Lung (tissue), 12 donors: ENCODE measurements around the gene DLX5. TPM values are rescaled to one million over a fixed set of nuclear protein-coding genes. Genes with fewer than 3 reads are reported as not detected.

Experiments used
- ATAC-seq: fragments of 200-7000 bp; cut with Tn5 transposase; one replicate; pipeline ENCODE4 v1.9.1; 2020; ENCODE audit warnings: moderate number of reproducible peaks; ENCODE audit not compliant: insufficient read depth, low FRiP score
- DNase-seq, 3 donors: peaks; one replicate each; pipeline ENCODE4 v3.0.0-alpha.2; 2013 to 2017
- H3K27ac ChIP-seq, 2 donors: one replicate each; pipeline ENCODE4 v1.5.1; 2013; ENCODE audit warnings: mild to moderate bottlenecking in 2 of 2, moderate library complexity in 2 of 2, control low read depth in 1 of 2, inconsistent platforms in 1 of 2, low read depth in 1 of 2, low read length in 1 of 2
- H3K27me3 ChIP-seq, 3 donors: one replicate each; pipeline ENCODE4 v1.5.1; 2013; ENCODE audit warnings: low read length in 2 of 3; ENCODE audit not compliant: control insufficient read depth in 3 of 3, insufficient read depth in 3 of 3
- H3K36me3 ChIP-seq, 4 donors: one replicate each; pipeline ENCODE4 v1.5.1; 2013; ENCODE audit warnings: low read length in 4 of 4, mild to moderate bottlenecking in 1 of 4, moderate library complexity in 1 of 4; ENCODE audit not compliant: control insufficient read depth in 4 of 4, insufficient read depth in 4 of 4
- H3K4me1 ChIP-seq, 5 donors: one replicate each; pipeline ENCODE4 v1.5.1; 2013; ENCODE audit warnings: low read length in 5 of 5, mild to moderate bottlenecking in 2 of 5, moderate library complexity in 1 of 5; ENCODE audit not compliant: control insufficient read depth in 5 of 5, insufficient read depth in 5 of 5
- H3K4me3 ChIP-seq: one replicate; pipeline ENCODE4 v1.5.1; 2013; ENCODE audit warnings: mild to moderate bottlenecking, control low read depth, moderate library complexity
- H3K9ac ChIP-seq, 2 donors: one replicate each; pipeline ENCODE4 v1.5.1; 2013; ENCODE audit warnings: low read length in 2 of 2, control low read depth in 1 of 2; ENCODE audit not compliant: insufficient read depth in 1 of 2
- H3K9me3 ChIP-seq, 4 donors: one replicate each; pipeline ENCODE4 v1.5.1; 2013; ENCODE audit warnings: low read length in 3 of 4, mild to moderate bottlenecking in 1 of 4, moderate library complexity in 1 of 4; ENCODE audit not compliant: control insufficient read depth in 4 of 4, insufficient read depth in 3 of 4
- WGBS, 2 donors: extraction: QIAGEN DNeasy Blood & Tissue Kit; methylation state at CpG; one replicate each; pipeline ENCODE4 v1.1.7; 2013; 5-methylcytosine and 5-hydroxymethylcytosine counted together
- polyA plus RNA-seq, 2 donors: library from polyadenylated mRNA; stranded (reverse); fragments of 200-250 nt; gene quantifications; one replicate each; pipeline ENCODE4 v1.2.1, GENCODE V29; 2013
- total RNA-seq, 2 donors: library from RNA; depleted of rRNA in 1 of 2; stranded (reverse); fragments of >200 nt in 1 of 2; gene quantifications; one replicate each; pipeline ENCODE4 v1.2.1, GENCODE V29; 2014 to 2021
- TF ChIP-seq, protein P1 (sequence below): IDR thresholded peaks from 2 replicates; pipeline ENCODE4 v1.5.1; 2012; ENCODE audit warnings: mild to moderate bottlenecking; ENCODE audit errors: control extremely low read depth, extremely low read depth
- donor health status: control.
- donor health status: control.
- donor health status: Bipolar disorder and iron deficiency.
- donor health status: healthy.
- donor health status: DM: yes; HTN: yes; CAD: no.

DLX5 gene
- total and polyA plus RNA-seq, 4 donors: 0.18 to 1.1 (median 0.22) TPM; not detected in 1

DNA sequence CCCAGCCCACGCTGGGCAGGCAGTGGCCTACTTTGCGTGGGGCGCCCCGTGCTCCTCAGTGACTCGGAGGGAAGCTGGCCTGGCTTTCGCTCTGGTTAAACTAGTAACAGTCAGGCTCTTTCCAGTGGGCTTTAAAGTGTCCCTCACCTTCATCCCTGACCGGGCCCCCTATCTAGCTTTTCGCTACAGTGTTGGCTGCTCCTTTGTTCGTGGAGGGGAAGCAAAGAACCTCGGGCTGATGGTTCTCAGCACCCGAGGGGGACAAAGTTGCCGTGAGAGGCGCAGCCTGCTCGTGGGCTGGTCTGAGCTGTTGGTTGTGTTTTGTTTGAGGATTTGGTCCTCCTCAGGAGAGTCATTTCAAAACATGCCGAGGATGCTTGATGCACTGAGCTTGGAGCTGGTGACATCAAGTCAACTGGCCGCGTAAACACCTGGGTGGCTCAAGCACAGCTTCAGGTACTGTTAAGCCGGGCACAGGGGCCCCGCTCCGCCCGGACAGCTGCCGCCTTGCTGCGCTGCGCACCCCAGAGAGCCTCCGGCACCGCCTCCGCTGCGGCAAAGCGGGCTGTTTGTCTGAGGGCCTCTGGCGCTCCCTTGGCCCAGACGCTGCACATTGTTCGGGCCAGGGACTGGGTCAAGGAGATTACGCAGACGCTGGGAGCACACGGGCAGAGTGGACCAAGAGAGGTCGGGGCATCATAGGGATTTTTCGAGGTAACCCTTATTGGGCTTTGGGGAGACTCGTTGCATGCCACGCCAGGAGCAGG lies 17.6 kb downstream of the DLX5 start:
- no peaks in the 10 kb centered on the region for H3K36me3 ChIP-seq
- H3K27ac ChIP-seq: no peak overlapping the region
- ATAC-seq: no peak
- peak in 1 of 3 donors; percentile 38 for DNase-seq
- TF ChIP-seq, protein P1, sequence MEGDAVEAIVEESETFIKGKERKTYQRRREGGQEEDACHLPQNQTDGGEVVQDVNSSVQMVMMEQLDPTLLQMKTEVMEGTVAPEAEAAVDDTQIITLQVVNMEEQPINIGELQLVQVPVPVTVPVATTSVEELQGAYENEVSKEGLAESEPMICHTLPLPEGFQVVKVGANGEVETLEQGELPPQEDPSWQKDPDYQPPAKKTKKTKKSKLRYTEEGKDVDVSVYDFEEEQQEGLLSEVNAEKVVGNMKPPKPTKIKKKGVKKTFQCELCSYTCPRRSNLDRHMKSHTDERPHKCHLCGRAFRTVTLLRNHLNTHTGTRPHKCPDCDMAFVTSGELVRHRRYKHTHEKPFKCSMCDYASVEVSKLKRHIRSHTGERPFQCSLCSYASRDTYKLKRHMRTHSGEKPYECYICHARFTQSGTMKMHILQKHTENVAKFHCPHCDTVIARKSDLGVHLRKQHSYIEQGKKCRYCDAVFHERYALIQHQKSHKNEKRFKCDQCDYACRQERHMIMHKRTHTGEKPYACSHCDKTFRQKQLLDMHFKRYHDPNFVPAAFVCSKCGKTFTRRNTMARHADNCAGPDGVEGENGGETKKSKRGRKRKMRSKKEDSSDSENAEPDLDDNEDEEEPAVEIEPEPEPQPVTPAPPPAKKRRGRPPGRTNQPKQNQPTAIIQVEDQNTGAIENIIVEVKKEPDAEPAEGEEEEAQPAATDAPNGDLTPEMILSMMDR: no peak
- peaks cover 0 to 27% (median 0%) of the 10 kb centered on the region in 4 donors for H3K9me3 ChIP-seq
- H3K4me3 ChIP-seq: no peak overlapping the region
- 9 to 10% methylated on average over 39 of the region's 39 CpGs for WGBS, 2 donors
- peaks cover 30 to 89% (median 89%) of the 10 kb centered on the region in 3 donors for H3K27me3 ChIP-seq
- no peak overlapping the region for H3K9ac ChIP-seq
- H3K4me1 ChIP-seq: peaks cover 0 to 19% (median 6%) of the 10 kb centered on the region in 5 donors

DNA sequence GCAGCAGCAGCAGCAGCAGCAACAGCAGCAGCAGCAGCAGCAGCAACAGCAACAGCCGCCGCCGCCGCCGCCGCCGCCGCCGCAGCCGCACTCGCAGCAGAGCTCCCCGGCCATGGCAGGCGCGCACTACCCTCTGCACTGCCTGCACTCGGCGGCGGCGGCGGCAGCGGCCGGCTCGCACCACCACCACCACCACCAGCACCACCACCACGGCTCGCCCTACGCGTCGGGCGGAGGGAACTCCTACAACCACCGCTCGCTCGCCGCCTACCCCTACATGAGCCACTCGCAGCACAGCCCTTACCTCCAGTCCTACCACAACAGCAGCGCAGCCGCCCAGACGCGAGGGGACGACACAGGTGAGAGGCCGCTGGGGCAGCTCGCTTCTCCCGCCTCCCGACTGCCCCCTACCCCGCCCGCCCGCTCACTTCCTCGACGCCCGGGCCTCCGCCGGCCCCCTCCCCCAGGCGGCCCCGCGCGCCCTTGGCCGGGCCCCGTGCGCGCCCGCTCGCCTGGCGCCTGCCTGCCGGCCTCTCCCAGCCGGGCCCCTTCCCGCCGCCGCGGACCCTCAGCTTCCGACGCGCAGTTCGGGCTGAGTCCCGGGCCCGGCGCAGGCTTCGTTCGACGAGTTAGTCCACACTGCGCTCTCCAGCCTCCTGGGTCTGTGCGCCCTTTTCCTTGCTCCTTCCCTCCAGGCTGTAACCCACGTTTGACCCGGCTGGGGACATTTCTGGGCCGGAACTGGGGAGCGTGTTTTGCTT lies 18.4 kb downstream of the DLX5 start:
- Histone ChIP-seq H3K9me3 (peaks cover 0 to 29% (median 0%) of the 10 kb centered on the region in 4 donors), H3K9ac (no peak overlapping the region), H3K27me3 (peaks cover 34 to 89% (median 88%) of the 10 kb centered on the region in 3 donors), H3K36me3 (no peaks in the 10 kb centered on the region), H3K4me1 (peaks cover 0 to 19% (median 6%) of the 10 kb centered on the region in 5 donors), H3K27ac (no peak overlapping the region), H3K4me3 (peak overlapping the region; percentile 24)
- DNase-seq: peak in 2 of 3 donors; percentile 41 to 70
- TF ChIP-seq, protein P1: no peak
- WGBS, 2 donors: 1 to 2% methylated on average over 34 to 83 of the region's 83 CpGs
- ATAC-seq: peak; percentile 58

DNA sequence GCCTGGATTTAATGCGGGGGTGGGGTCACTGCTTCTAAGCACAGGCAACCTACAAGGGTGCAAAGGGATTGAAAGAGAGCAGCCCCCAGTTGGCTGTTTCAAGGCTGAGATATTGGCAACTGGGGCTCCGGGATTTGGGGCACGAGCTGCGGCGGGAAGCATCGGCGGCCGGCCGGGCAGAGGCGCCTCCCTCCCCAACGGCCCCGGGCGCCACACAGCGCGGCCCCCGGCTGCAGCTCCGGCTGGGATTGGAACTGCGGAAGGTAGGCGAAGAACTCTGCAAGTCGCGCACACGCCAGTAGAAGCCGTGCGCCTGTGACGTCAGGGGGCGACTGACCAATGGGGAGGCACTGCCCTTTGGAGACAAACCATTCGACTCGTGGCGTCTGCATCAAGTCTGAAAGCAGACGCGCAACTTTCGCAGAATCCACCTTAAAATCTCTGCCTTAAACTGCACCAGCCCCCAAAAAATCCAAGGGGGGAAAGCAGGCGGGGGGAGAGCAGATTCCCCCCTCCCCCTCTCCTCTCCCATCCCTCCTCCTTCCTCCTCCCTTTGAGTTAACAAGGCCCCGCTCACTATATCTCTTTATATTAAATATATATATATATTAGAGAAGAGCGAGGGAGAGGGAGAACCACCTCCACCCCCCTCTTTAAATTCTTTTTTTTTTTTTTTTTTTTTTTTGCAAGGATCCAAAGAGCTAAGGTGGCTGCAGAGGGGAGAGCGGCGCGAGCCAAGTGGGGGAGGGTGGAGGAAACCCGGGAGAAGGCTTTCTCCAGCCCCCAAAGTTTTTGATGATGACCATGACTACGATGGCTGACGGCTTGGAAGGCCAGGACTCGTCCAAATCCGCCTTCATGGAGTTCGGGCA lies 19.2 kb downstream of the DLX5 start, which contains the start of gene DLX6:
Gene DLX6 (plus strand): TSS at position 371 of the 872 bp plus-strand sequence. CDS start 425 bp downstream, at position 796.
- Histone ChIP-seq H3K4me3 (peak within 1 kb of the TSS; percentile 24), H3K9me3 (peaks cover 0 to 29% (median 0%) of the 10 kb centered on the region in 4 donors), H3K27ac (no peak within 1 kb of the TSS), H3K9ac (no peak within 1 kb of the TSS), H3K4me1 (peaks cover 0 to 19% (median 6%) of the 10 kb centered on the region in 5 donors), H3K36me3 (no peaks in the 10 kb centered on the region), H3K27me3 (peaks cover 40 to 89% (median 88%) of the 10 kb centered on the region in 3 donors)
- WGBS, 2 donors: 3 to 4% methylated on average over 44 of the region's 44 CpGs
- TF ChIP-seq, protein P1: no peak
- peak; percentile 69 to 78 (median 77) for DNase-seq
- ATAC-seq: no peak
